Karpas-422 (cell line): ENCODE results near the gene SLC37A3. TPM values are rescaled to one million over a fixed set of nuclear protein-coding genes. Genes with fewer than 3 reads are reported as not detected.

ENCODE experiments used
- DNase-seq: peaks from one replicate; pipeline ENCODE4 v3.0.0-alpha.2; 2015
- H2AFZ ChIP-seq: fragments of 200-600 bp; sonication (generic); 2 replicates; pipeline ENCODE4 v1.6.1; 2014; ENCODE audit warnings: antibody characterized with exemption, low read length, mixed read lengths
- H3K27ac ChIP-seq: fragments of 200-600 bp; sonication (generic); 2 replicates; pipeline ENCODE4 v1.5.1; 2014; ENCODE audit warnings: mild to moderate bottlenecking, low read length, moderate library complexity
- H3K27me3 ChIP-seq: fragments of 200-600 bp; sonication (generic); 2 replicates; pipeline ENCODE4 v1.6.1; 2014; ENCODE audit warnings: low read length, mixed read lengths
- H3K36me3 ChIP-seq: fragments of 200-600 bp; sonication (generic); 2 replicates; pipeline ENCODE4 v1.6.1; 2014; ENCODE audit warnings: low read length, mixed read lengths; ENCODE audit not compliant: insufficient read depth
- H3K4me1 ChIP-seq: fragments of 200-600 bp; sonication (generic); 2 replicates; pipeline ENCODE4 v1.6.1; 2014; ENCODE audit warnings: mild to moderate bottlenecking, low read length, mixed read lengths
- H3K4me2 ChIP-seq: fragments of 200-600 bp; sonication (generic); 2 replicates; pipeline ENCODE4 v1.6.1; 2014; ENCODE audit warnings: low read length, low read depth, mild to moderate bottlenecking; ENCODE audit not compliant: poor library complexity, severe bottlenecking
- H3K4me3 ChIP-seq: fragments of 200-600 bp; sonication (generic); 2 replicates; pipeline ENCODE4 v1.5.1; 2014; ENCODE audit warnings: mild to moderate bottlenecking, antibody characterized with exemption, low read length, mixed read lengths
- H3K79me2 ChIP-seq: fragments of 200-600 bp; sonication (generic); 2 replicates; pipeline ENCODE4 v1.6.1; 2014; ENCODE audit warnings: mild to moderate bottlenecking, low read length, mixed read lengths
- H3K9ac ChIP-seq: fragments of 200-600 bp; sonication (generic); 2 replicates; pipeline ENCODE4 v1.6.0; 2014; ENCODE audit warnings: low read length
- H3K9me2 ChIP-seq: fragments of 200-600 bp; sonication (generic), shearing (Covaris generic); replicated peaks from 2 replicates; pipeline ENCODE4 v1.6.0; 2014; ENCODE audit warnings: mild to moderate bottlenecking, low read length, moderate library complexity; ENCODE audit not compliant: insufficient read depth
- H3K9me3 ChIP-seq: fragments of 300-700, 200-600 bp; sonication (generic); 2 replicates; pipeline ENCODE4 v1.6.1; 2014; ENCODE audit warnings: low read length, mixed read lengths
- H4K20me1 ChIP-seq: fragments of 200-600 bp; sonication (generic); 2 replicates; pipeline ENCODE4 v1.6.1; 2014; ENCODE audit warnings: mild to moderate bottlenecking, antibody characterized with exemption, low read length, low read depth; ENCODE audit not compliant: insufficient read depth
- total RNA-seq: library from RNA; depleted of rRNA; stranded (reverse); fragments of >200 nt; shearing (Covaris generic); gene quantifications from 2 replicates; pipeline ENCODE4 v1.2.3, GENCODE V29; 2014; ENCODE audit warnings: low replicate concordance

The SLC37A3 gene
- total RNA-seq, 1 experiment from 2014 or later: 4.2 TPM

DNA sequence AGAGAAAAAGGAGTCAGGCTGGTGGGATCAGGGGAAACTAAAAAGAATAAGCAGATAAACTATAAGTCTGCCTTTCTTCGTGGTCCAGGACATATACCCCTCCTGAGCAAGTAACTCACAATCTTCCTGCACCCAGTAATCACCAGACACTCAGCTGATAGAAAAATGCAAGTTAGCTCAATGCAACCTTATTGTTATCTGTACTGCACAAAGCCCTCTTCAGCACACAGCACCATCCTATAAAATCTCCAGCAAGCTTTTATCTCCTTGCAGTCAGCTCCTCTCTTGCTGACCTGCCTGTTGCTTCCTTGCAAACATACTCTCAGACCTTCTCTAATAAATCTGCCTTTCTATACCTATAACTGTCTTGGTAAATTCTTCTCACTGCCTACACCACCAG is 6.7 kb downstream of the SLC37A3 start:
- no peaks in the 10 kb centered on the region for H3K36me3 ChIP-seq
- no peaks in the 10 kb centered on the region for H3K9me3 ChIP-seq
- H3K9me2 ChIP-seq: no peaks in the 10 kb centered on the region
- no peak overlapping the region for H3K27ac ChIP-seq
- H3K79me2 ChIP-seq: no peaks in the 10 kb centered on the region
- no peak for DNase-seq
- H3K9ac ChIP-seq: no peak overlapping the region
- peaks cover 23% of the 10 kb centered on the region for H3K4me1 ChIP-seq
- no peak overlapping the region for H3K4me3 ChIP-seq
- no peak overlapping the region for H2AFZ ChIP-seq
- H4K20me1 ChIP-seq: peaks cover 43% of the 10 kb centered on the region
- no peak overlapping the region for H3K4me2 ChIP-seq
- H3K27me3 ChIP-seq: no peaks in the 10 kb centered on the region

DNA sequence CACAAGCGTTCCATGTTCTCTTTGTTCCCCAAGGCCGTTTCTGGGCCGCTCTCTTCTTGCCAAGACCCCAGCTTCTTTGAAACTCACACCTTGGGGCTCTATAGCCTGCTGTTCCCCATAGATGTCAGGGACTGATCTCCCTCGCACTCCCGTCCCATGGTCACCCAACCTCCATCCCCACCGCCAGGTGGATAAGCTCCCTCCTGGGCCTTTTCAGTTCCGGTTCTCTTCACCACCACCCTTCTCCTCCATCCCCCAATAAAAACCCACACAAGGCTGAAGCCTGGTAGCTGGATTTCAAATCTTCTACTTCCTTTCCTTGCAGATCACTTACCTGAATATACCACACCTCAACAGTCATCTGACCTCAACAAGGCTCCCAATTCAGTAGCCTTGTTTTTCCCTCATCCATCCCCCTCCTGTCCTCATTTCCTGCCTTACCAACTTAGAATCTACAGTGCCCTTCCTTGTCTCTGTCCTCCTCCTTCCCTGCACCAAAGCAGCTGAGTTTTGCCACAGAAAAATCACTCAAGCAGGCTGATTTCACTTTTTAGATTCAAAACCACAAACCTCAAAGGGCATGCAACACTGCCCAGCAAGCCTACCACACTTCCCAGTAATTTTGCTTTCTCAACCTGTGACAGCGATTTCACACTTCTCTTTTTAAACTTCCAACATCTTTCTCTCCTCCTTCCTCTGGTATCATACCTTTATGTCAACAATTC is 7.7 kb downstream of the SLC37A3 start:
- H3K79me2 ChIP-seq: no peaks in the 10 kb centered on the region
- H3K9me3 ChIP-seq: no peaks in the 10 kb centered on the region
- H3K27ac ChIP-seq: no peak overlapping the region
- peak overlapping the region; percentile 15; the same call in 1 of the 2 replicates for H3K4me3 ChIP-seq
- H3K4me1 ChIP-seq: peaks cover 23% of the 10 kb centered on the region
- H3K9ac ChIP-seq: no peak overlapping the region
- no peak overlapping the region for H2AFZ ChIP-seq
- DNase-seq: peak; percentile 68
- no peaks in the 10 kb centered on the region for H3K9me2 ChIP-seq
- peak overlapping the region; percentile 35 for H3K4me2 ChIP-seq
- peaks cover 43% of the 10 kb centered on the region for H4K20me1 ChIP-seq
- H3K27me3 ChIP-seq: no peaks in the 10 kb centered on the region
- H3K36me3 ChIP-seq: no peaks in the 10 kb centered on the region

DNA sequence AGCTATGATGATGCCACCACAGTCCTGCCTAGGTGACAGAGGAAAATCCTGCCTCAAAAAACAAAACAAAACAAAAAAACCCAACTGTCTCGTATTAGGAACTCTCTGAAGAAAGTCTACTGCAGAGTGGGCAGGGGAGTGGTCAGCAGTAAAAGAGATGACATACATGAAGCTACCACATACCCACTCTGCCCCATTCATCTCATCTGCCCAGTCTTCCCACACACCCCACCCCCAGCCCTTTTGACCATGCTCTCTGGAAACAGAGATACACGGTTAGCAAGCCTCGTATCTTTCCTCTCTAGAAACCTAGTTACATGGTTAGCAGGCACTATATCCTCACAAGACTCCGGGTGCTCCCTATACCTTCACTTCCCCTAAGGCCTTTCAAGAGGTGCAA is 8.3 kb downstream of the SLC37A3 start:
- no peak overlapping the region for H3K27ac ChIP-seq
- H3K4me3 ChIP-seq: peak overlapping the region; percentile 15; the same call in 1 of the 2 replicates
- H3K4me2 ChIP-seq: peak overlapping the region; percentile 35
- H3K79me2 ChIP-seq: no peaks in the 10 kb centered on the region
- H3K4me1 ChIP-seq: peaks cover 23% of the 10 kb centered on the region
- H3K9me3 ChIP-seq: no peaks in the 10 kb centered on the region
- H4K20me1 ChIP-seq: peaks cover 46% of the 10 kb centered on the region
- no peaks in the 10 kb centered on the region for H3K27me3 ChIP-seq
- no peak for DNase-seq
- no peaks in the 10 kb centered on the region for H3K9me2 ChIP-seq
- H2AFZ ChIP-seq: no peak overlapping the region
- H3K36me3 ChIP-seq: no peaks in the 10 kb centered on the region
- no peak overlapping the region for H3K9ac ChIP-seq

DNA sequence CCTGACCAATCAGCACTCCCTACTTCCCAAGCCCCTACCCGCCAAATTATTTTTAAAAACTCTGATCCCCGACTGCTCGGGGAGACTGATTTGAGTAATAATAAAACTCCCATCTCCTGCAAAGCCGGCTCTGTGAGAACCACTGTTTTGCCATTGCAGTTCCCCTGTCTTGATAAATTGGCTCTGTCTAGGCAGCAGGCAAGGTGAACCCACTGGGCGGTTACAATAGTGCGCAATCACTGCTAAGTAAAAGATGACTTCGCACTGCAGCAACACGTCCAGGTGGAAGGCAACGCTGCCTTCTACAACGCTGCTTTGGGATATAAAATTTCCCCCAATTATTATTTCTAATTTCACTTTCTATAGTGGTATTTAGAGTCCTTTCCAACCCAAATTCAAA is 8.9 kb downstream of the SLC37A3 start:
- H3K9me2 ChIP-seq: no peaks in the 10 kb centered on the region
- no peaks in the 10 kb centered on the region for H3K27me3 ChIP-seq
- H3K9ac ChIP-seq: no peak overlapping the region
- H3K4me1 ChIP-seq: peaks cover 23% of the 10 kb centered on the region
- no peak overlapping the region for H2AFZ ChIP-seq
- DNase-seq: no peak
- no peak overlapping the region for H3K27ac ChIP-seq
- H3K4me2 ChIP-seq: no peak overlapping the region
- no peaks in the 10 kb centered on the region for H3K36me3 ChIP-seq
- H4K20me1 ChIP-seq: peaks cover 51% of the 10 kb centered on the region
- no peaks in the 10 kb centered on the region for H3K79me2 ChIP-seq
- H3K9me3 ChIP-seq: no peaks in the 10 kb centered on the region
- H3K4me3 ChIP-seq: no peak overlapping the region

DNA sequence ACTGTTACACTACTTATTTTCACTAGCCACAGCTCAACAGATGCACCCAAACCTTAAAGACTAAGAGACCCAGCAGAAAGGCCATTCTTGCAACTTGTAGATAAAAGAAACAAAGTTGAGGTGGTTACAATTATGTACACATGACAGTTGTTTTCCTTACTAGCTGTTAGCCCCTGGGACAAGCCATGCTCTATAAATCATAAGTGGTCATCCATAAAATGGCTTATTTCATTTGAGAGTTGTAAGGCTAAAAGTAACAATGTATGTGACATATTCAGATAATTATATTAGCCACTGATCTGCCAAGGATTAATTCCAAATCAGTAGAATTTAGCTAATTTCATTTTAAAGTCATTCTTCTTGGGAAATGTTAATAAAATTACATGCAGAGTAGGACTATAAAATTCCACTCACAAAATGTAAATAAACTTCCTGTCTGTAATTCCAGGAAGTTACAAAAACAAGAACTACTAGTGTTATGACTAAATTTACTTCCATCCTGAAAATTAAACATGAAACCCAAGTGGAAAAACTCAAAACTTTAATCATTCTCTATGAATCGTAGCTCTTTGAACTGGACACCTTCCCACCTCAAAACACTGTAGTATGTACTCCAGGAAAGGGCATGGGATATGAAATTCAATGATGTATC is 13.3 kb downstream of the SLC37A3 start:
- Histone ChIP-seq H3K4me2 (no peak overlapping the region), H3K4me1 (peaks cover 6% of the 10 kb centered on the region), H3K9me3 (no peaks in the 10 kb centered on the region), H4K20me1 (peaks cover 29% of the 10 kb centered on the region), H3K79me2 (no peaks in the 10 kb centered on the region), H3K27ac (no peak overlapping the region), H3K9me2 (no peaks in the 10 kb centered on the region), H3K36me3 (no peaks in the 10 kb centered on the region), H3K9ac (no peak overlapping the region), H3K4me3 (no peak overlapping the region), H2AFZ (no peak overlapping the region), H3K27me3 (no peaks in the 10 kb centered on the region)
- no peak for DNase-seq

DNA sequence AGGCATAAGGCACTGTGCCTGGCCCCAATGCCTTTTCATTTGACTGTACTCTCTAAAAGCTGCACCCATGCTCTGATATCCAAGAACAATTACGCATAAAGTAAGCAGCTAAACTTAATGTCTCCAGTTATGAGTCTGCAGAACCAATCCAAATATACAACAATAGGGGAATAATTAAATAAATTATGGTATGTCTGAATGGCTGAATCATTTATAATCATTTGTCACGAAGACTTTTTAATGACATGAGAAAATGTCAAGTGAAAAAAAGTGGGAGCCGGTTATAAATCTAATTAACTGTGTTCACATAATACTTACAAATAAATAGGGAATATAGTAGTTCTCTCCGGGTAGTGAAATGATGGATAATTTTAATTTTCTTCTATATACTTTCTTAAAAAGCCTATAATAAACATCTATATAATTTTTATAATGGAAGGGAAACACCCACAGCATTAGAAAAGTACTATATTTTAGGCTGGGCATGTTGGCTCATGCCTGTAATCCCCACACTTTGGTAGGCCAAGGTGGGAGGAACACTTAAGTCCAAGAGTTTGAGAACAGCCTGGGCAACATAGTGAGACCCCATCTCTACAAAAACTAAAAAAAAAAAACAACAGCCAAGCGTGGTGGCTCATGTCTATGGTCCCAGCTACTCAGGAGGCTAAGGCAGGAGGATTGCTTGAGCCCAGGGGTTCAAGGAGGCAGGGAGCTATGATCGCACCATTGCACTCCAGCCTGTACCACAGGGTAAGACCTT is 14.2 kb downstream of the SLC37A3 start:
- H3K4me2 ChIP-seq: no peak overlapping the region
- peaks cover 20% of the 10 kb centered on the region for H4K20me1 ChIP-seq
- H3K9me3 ChIP-seq: no peaks in the 10 kb centered on the region
- no peak overlapping the region for H3K27ac ChIP-seq
- H3K36me3 ChIP-seq: no peaks in the 10 kb centered on the region
- H3K4me3 ChIP-seq: no peak overlapping the region
- H2AFZ ChIP-seq: no peak overlapping the region
- H3K4me1 ChIP-seq: no peaks in the 10 kb centered on the region
- H3K9ac ChIP-seq: no peak overlapping the region
- DNase-seq: no peak
- H3K27me3 ChIP-seq: no peaks in the 10 kb centered on the region
- no peaks in the 10 kb centered on the region for H3K9me2 ChIP-seq
- no peaks in the 10 kb centered on the region for H3K79me2 ChIP-seq

DNA sequence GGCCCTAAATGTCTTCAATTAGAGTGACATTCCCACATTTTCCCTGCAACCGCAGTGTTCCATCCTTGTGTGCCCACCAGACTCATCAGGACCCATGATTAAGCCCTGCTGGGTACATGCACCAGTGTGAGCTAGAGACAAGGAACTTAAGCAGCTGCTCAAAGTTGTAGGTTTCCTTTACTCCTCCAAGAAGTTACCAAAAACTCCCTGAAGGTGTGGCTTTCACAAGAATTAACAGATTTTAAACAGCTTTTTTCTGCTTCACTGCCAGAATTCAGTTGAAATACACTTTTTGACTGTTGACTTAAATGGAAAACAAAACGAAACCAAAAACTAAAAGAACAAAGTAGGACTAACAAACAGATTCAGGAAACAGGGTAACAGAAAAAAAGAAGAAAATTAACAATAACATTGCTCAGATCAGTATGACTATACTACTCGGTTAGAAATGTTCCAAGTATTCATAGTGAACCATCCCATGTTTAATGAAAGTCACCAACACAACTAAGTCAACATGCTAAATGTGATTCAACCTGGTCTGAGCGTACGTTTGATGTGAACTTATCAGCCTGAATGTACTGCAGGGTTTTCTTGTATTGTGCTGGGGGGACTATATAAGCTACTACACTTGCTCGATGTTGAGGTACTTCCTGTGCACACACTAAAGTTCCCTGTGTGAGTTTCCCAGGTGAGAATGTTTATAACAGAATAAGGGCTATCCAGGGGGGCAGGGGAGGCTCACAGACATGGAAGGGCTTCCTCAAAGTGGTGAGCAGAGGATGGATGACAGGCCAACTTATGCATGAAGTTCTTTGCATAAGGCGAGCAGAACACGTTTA is 22.2 kb downstream of the SLC37A3 start:
- H3K79me2 ChIP-seq: no peaks in the 10 kb centered on the region
- no peak for DNase-seq
- no peak overlapping the region for H3K27ac ChIP-seq
- H3K9me2 ChIP-seq: no peaks in the 10 kb centered on the region
- no peak overlapping the region for H2AFZ ChIP-seq
- H3K36me3 ChIP-seq: no peaks in the 10 kb centered on the region
- no peaks in the 10 kb centered on the region for H3K4me1 ChIP-seq
- no peak overlapping the region for H3K9ac ChIP-seq
- no peaks in the 10 kb centered on the region for H4K20me1 ChIP-seq
- no peak overlapping the region for H3K4me2 ChIP-seq
- no peaks in the 10 kb centered on the region for H3K9me3 ChIP-seq
- no peak overlapping the region for H3K4me3 ChIP-seq
- no peaks in the 10 kb centered on the region for H3K27me3 ChIP-seq
